Activated T-cell treated with anti-CD3 and anti-CD28 coated beads for 48 hours (primary cell): ENCODE measurements around the gene UNG.

Experiments
- DNase-seq: peaks from one replicate; pipeline ENCODE4 v3.0.0-alpha.2; 2020; ENCODE audit warnings: low read depth

Gene UNG

GRCh38 chr12:109089683-109090082, 7.7 kb upstream of the UNG start:
- DNase-seq: no peak

GRCh38 chr12:109092497-109093021, 4.8 kb upstream of the UNG start:
- no peak for DNase-seq

GRCh38 chr12:109093022-109093918, 4.1 kb upstream of the UNG start, which contains the start of gene ALKBH2:
Gene ALKBH2, minus strand, starts transcription at chr12:109093472. Its CDS starts 686 bp downstream, at chr12:109092786.
- peak; percentile 93 for DNase-seq

- no peak for DNase-seq
Measured at GRCh38 chr12:109097140-109097434, 310 bp upstream of the UNG start.

- DNase-seq: no peak
Measured at GRCh38 chr12:109098183-109098604, 797 bp downstream of the UNG start.

GRCh38 chr12:109098651-109099050, 1.3 kb downstream of the UNG start:
- no peak for DNase-seq

- no peak for DNase-seq
Measured at GRCh38 chr12:109099431-109100020, 2.1 kb downstream of the UNG start.

GRCh38 chr12:109100741-109101140, 3.3 kb downstream of the UNG start:
- DNase-seq: no peak

GRCh38 chr12:109102491-109102890, 5.1 kb downstream of the UNG start:
- no peak for DNase-seq

- no peak for DNase-seq
Measured at GRCh38 chr12:109105176-109105575, 7.8 kb downstream of the UNG start.

- no peak for DNase-seq
Measured at GRCh38 chr12:109109746-109110350, 12.5 kb downstream of the UNG start.

GRCh38 chr12:109110988-109111495, 13.6 kb downstream of the UNG start:
- DNase-seq: peak; percentile 52

- no peak for DNase-seq
Measured at GRCh38 chr12:109112720-109113465, 15.5 kb downstream of the UNG start.

GRCh38 chr12:109113661-109114321, 16.4 kb downstream of the UNG start:
- DNase-seq: no peak

GRCh38 chr12:109114644-109115043, 17.2 kb downstream of the UNG start:
- DNase-seq: no peak

GRCh38 chr12:109115404-109115757, 18.0 kb downstream of the UNG start:
- no peak for DNase-seq

GRCh38 chr12:109115758-109116610, 18.6 kb downstream of the UNG start, which contains the start of gene ACACB:
Gene ACACB, plus strand, starts transcription at chr12:109116587. Its CDS starts 22,819 bp downstream, at chr12:109139406.
- DNase-seq: no peak

GRCh38 chr12:109116611-109116949, 19.2 kb downstream of the UNG start:
- no peak for DNase-seq

GRCh38 chr12:109120095-109120494, 22.7 kb downstream of the UNG start:
- no peak for DNase-seq

GRCh38 chr12:109120557-109120956, 23.2 kb downstream of the UNG start:
- DNase-seq: no peak
